ENCODE results near the gene MUC2.
A peak's percentile ranks its signal among the peaks of the same experiment; 100 is the strongest.

Gene MUC2

GRCh38 chr11:1087961-1088926 lies 13.6 kb downstream of the MUC2 start:
- peak in 1 of 5 donors; percentile 6 for DNase-seq

DNA sequence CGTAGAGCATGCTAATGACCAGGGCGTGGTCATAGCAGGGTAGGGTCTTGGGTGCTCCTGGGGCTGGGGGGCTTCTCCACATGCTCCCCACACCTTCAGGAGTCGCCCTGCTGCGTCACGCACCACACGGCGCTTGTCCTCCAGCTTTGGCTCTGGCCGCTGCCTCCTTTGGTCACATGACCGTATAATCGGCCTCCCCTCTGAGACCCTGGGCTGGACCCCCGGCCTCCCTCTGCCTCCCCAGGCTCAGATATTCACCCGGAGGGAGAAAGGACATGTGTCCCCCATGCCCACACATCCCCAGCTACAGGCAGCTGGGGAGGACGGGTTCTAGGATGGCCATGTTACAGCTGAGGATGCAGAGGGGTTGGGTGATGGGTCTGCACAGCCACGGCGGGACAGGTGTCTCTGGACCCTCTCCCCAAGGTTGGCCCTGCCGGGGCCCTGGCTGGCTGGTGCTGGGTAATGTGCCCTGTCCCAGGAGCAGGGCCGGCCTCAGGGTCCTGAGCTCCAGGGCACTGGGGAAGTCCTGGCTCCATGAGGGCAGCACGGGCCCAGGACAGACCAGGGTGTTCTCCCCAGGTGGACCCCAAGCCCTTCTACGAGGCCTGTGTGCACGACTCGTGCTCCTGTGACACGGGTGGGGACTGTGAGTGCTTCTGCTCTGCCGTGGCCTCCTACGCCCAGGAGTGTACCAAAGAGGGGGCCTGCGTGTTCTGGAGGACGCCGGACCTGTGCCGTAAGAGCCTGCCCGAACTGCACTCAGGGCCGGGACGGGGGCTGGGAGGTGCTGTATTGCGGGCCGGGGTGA lies 14.5 kb downstream of the MUC2 start:
- no peak for DNase-seq

DNA sequence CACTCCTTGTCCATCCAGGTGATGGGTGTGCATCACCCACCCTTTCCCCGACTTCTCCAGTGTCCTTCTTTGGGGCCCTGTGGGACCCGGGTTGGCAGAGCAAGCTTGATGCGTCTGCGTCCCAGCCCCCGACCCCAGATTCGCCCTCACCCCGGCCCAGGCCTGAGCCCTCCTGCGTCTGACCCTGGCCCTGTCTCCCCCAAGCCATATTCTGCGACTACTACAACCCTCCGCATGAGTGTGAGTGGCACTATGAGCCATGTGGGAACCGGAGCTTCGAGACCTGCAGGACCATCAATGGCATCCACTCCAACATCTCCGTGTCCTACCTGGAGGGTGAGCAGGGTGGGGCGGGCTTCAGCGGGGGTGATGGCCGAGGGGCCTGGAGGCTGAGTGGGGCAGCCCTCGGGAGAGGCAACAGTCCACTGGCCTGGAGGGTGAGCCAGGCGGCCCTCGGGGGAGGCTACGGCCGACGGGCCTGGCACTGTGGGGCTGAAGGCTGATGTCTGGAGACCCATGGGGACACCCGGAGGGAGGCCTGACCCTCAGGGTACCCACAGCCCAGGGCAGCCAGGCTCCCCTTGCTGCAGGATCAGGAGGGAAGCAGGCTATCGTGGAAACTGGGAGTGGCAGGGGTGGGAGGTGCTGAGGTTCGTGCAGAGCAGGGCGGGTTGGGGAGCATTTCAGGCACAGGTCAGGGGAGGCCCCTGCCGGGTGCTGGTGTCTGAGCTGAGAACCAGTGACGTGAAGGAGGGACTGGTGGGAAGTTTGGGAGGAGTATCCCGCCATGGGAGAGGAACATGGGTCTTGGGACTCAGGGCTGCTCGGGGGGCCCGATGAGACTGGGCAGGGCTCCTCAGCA lies 15.3 kb downstream of the MUC2 start:
- DNase-seq = no peak

- no peak for DNase-seq
Measured at GRCh38 chr11:1090600-1091331, 16.1 kb downstream of the MUC2 start.

DNA sequence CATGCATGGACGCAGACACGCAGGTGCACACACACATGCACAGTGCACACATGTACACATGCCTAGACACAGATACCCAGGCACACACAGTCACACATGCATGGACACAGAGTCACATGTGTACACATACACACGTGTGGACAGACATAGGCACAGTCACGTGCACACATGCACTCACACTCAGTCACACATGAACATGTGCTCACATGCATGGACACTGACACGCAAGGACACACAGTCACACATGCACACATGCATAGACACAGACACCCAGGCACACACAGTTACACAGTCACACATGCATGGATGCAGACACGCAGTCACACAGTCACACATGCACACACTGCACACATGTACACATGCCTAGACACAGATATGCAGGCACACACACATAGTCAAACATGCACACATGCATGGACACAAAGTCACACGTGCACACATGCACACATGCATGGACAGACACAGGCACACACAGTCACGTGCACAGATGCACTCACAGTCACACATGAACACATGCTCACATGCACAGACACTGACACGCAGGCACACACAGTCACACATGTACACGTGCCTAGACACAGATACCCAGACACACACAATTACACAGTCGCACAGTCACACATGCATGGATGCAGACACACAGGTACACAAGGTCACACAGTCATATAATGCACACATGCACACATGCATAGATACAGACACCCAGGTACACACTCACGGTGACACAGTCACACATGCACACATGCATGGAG lies 16.8 kb downstream of the MUC2 start:
- no peak for DNase-seq

DNA sequence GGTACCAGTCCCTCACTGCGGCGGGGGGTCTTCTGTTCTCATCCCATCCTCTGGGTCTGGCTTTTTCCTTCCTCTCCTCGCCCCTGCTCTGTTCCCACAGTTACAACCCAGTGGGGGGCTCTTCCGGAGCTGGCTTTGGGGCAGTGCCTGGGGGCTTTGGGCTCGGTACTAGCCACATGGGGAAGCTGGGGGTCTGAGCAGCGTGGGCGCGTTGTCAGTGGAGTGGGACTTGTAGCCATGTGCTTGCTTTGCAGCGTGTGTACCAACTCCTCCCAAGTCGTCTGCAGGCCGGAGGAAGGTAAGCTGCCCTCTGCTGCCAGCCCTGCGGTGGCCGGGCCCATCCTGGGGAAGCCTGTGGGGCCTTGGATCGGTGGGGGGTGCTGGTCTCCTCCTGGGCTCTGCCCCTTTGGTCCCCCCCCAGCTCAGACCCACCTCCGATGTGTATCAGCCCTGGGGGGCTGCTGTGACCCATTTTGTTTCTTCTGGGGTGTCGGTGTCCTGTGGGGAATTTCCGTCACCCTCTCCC lies 17.5 kb downstream of the MUC2 start:
- no peak for DNase-seq

DNA sequence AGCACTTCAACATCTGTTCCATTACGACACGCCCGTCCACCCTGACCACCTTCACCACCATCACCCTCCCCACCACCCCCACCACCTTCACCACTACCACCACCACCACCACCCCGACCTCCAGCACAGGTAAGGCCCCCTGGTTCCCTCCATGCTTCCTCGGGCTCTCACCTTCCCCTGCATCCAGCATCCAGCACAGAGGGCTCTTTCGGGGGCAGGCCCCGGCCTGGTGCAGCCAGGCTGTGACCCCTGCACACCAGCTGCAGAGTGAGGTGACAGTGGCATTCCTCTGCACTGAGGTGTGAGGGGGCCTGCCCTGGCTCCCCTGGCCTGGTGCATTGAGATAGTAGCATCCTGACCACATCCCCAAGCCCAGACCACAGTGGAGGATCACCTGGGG lies 18.2 kb downstream of the MUC2 start:
- no peak for DNase-seq

DNA sequence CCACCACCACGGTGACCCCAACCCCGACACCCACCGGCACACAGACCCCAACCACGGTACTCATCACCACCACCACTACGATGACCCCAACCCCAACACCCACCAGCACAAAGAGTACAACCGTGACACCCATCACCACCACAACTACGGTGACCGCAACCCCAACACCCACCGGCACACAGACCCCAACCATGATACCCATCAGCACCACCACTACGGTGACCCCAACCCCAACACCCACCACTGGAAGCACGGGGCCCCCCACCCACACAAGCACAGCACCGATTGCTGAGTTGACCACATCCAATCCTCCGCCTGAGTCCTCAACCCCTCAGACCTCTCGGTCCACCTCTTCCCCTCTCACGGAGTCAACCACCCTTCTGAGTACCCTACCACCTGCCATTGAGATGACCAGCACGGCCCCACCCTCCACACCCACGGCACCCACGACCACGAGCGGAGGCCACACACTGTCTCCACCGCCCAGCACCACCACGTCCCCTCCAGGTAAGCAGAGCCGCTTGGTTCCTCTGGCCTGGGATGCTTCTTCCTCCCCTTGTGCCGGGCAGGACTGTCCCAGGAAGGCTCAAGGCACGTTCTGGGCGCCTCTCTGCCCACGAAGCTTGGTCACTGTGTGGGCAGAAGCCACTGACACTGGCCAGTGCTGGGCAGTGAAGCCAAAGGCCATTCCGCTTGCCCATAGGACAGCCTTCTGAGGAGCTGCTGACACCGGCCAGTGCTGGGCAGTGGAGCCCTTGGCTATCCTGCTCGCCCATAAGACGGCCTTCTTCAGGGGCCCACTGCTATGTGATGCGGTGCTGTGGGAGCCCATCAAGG lies 25.1 kb downstream of the MUC2 start:
- DNase-seq = no peak

DNA sequence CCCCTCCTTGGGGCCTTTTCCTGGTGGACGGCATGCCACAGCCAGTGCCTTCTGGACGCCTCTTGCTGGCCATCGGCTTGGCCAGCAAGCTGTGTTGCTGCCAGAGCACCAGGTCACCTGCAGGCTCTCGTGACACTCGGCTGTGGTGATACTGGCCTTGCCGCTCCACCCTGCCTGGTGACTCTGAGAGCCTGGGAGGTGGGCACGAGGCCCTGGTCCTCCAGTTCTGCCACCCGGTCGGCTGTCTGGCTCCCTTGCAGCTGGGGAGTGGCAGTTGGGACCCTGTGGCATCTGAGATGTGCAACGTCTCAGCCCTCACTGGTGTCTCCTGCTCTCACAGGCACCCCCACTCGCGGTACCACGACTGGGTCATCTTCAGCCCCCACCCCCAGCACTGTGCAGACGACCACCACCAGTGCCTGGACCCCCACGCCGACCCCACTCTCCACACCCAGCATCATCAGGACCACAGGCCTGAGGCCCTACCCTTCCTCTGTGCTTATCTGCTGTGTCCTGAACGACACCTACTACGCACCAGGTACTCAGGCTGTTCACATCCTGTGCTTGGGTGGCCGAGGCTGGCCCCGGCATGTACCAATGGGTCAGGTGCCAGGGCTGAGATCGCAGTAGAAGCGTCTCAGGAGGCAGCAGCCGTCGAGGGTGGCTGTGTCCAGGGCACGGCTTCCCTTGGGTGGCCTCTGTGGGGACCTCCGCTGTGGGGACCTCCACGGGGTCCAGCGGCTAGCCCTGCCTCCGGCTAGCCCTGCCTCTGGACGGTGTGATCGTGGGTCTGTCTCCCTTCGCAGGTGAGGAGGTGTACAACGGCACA lies 26.0 kb downstream of the MUC2 start:
- no peak for DNase-seq

GRCh38 chr11:1101318-1102089 lies 26.8 kb downstream of the MUC2 start:
- DNase-seq = no peak

DNA sequence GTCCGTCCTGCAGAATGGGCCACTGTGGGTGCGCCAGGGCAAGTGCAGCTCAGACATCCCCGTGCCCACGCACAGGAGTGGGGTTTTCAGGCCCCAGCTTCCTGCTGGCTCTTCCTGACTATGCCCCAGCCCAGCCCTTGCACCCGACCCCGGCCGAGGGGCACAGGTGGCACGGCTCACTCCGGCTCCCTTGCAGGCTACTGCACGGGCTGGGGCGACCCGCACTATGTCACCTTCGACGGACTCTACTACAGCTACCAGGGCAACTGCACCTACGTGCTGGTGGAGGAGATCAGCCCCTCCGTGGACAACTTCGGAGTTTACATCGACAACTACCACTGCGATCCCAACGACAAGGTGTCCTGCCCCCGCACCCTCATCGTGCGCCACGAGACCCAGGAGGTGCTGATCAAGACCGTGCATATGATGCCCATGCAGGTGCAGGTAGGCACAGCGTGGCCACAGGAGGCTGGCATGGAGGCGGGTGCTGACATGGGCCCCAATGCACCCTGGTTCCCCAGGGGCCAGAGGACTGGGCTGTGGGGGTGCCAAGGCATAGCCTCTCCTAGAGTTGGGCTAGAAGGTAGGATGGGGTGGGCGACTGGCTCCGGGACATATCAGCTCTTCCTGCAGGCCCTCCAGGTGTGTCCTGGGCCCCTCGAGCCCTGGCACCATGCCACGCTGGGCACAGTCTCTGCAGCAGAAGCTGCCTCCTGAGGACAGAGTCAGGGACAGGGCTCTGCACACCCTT lies 27.7 kb downstream of the MUC2 start:
- no peak for DNase-seq

DNA sequence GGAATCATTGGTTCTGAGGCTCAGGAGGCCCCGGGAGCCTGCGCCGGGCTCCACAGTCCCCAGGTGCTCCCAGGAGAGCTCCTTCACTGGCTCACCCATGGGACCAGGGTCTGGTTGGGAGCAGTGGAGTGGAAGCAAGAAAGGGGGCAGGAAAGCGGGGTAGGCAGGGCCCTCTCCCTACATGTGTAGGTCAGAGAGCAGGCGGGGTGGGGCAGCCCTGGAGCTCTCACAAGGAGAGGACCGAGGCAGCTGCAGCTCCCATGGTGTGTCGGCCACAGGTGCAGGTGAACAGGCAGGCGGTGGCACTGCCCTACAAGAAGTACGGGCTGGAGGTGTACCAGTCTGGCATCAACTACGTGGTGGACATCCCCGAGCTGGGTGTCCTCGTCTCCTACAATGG lies 28.3 kb downstream of the MUC2 start:
- no peak for DNase-seq

- no peak for DNase-seq
Measured at GRCh38 chr11:1103401-1104360, 29.0 kb downstream of the MUC2 start.

DNA sequence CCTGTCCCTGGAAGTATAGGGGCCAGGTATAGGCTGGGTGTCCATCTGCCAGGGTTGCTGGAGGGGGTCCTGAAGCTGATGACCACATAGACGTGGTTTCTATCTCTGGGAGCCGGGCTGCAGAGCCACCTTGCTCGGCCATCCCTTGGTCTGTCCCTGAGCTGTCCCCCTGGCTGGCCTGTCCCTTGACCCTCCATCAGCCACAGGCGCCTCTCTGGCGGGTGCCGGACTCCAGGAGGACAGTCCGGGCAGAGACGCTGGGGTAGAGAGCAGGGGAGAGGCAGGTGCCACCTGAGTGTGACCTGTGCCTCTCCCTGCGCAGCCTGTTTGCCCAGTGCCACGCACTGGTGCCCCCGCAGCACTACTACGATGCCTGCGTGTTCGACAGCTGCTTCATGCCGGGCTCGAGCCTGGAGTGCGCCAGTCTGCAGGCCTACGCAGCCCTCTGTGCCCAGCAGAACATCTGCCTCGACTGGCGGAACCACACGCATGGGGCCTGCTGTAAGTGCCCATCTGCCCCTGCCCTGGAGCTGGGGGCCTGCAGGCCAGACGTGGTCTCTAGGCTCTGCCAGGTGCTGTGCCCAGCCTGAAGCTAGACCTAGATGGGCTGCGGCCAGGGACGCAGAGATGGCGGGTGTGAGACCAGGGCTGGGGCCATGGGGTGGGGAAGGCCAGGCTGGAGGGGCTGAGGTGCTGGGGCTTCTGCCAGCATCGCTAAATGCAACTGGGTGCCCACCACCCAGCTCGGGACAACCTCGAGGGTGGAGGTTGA lies 29.9 kb downstream of the MUC2 start:
- DNase-seq = no peak

DNA sequence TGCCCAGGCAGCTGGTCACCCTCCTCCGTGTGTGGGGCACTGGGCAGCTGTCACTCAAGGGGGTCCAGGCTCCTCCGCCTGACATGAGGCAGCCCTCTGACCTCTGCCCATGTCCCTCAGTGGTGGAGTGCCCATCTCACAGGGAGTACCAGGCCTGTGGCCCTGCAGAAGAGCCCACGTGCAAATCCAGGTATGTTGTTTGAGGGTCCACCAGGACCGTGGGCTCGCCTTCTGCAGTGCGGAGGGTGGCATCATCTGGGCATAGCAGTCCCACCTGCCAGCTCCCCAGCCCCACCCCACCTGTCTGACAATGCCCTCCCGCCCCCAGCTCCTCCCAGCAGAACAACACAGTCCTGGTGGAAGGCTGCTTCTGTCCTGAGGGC lies 30.5 kb downstream of the MUC2 start:
- DNase-seq = no peak

GRCh38 chr11:1106387-1106786 lies 31.7 kb downstream of the MUC2 start:
- DNase-seq = no peak
